Activated CD8-positive, alpha-beta memory T cell treated with anti-CD3 and anti-CD28 coated beads for 4 hours (primary cell): ENCODE data around the gene LRRC37A.
"Not testable (repeated sequence)": the region's sequence is repeated elsewhere in the genome, so short reads cannot be mapped to it uniquely, and the experiment has no call there.

ENCODE experiments used
- DNase-seq, 2 donors: peaks; one replicate each; pipeline ENCODE4 v3.0.0-alpha.2; 2020; ENCODE audit warnings: low read depth in 2 of 2

LRRC37A gene

DNA sequence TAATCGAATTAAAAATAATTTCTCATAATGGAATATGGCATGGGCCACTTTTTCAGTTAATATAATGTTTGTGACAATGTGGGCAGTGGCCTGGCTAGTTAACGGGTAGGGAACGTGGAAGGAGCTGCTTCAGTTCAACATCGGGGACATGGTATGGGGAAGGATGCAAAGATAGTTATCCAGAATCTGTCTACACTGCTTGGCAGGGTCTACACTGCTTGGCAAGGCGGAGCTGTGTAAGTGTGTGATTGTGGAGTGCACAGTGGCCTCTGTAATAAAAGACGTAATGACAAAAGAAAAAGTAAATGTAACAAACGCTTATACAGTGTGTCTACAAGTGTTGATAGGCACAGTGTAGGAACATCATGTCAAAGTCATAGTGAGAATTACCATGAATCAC lies 7.3 kb upstream of the LRRC37A start:
- DNase-seq: not testable (repeated sequence)

DNA sequence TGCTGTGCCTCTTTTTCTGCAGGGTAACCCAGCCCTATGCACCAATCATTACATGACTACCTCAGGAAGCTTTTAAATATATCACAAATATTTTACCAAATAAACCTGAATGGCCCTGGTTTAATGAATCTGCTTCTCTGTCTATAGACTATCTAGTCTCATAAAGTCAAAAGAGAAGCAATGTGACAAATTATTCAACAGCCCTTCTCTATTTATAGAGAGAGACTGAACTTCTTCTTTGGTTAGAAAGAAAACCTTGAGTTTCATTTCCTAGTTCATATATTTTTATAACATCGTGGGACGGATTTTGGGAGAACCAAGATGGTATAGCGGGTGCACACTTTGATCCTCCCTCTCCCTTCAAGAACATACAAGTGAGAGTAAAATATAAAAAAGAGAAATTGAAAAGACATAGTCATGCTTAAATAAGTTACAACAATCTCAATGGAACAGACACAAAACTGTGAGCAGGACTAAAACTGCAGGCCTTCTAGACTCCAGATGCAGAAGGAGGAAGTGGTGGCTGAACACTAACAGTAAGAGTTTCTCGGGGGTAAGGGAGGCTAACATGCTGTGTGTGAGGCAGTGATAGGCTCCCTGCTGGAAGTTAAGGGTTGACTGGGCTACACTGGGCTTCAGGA lies 3.9 kb upstream of the LRRC37A start:
- not testable (repeated sequence) for DNase-seq

DNA sequence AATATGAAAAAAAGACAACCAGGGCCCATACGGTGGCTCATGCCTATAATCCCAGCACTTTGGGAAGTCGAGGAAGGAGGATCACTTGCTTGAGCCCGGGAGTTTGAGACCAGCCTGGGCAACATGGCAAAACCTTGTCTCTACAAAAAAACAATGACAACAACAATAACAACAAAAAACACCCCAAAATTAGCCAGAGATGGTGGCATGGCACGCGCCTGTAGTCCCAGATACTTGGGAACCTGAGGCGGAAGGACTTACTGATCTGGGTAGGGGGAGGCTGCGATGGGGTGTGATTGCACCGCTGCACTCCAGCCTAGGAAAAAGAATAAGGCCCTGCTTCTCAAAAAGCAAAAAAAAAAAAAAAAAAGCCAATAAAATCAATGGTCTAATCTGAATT lies 3.3 kb upstream of the LRRC37A start:
- DNase-seq: not testable (repeated sequence)

DNA sequence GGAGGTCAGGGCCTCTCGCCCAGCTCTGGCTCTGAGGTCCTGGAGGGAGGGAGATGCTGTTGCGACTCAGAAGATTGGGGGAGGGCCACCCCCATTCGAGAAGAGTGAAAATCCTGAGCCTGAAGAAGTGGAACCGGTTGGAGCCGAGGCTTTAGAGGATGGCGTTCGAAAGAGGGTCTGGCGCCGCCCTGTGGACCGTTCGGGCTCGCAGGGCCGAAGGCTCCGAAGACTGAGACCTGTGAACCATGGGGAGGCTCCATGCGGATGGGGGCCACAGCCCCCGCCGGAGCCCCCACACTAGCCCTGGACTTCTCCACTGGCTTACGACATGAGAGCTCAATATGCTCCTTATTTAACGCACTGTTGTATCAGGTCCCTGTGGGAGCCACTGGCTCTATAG lies 46.3 kb downstream of the LRRC37A start:
- DNase-seq: not testable (repeated sequence)

DNA sequence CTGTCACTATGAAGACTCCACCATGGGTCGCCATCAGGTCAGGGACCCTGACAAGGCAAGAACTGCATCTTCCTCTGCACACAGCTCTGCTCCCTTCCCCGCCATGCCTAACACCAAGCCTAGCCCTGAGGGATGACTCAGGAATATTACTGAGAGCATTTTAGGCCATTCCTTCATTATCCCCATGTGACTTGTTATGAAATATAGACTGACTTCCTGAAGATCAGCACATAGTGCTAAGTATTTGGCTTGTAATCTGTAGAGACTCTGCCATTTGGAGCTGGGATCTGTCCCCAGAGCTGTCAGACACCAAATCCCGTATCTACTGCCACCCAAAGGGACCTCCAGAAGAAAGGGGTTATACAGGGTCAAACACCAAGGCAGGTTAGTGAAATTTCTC lies 47.2 kb downstream of the LRRC37A start:
- DNase-seq: not testable (repeated sequence)

DNA sequence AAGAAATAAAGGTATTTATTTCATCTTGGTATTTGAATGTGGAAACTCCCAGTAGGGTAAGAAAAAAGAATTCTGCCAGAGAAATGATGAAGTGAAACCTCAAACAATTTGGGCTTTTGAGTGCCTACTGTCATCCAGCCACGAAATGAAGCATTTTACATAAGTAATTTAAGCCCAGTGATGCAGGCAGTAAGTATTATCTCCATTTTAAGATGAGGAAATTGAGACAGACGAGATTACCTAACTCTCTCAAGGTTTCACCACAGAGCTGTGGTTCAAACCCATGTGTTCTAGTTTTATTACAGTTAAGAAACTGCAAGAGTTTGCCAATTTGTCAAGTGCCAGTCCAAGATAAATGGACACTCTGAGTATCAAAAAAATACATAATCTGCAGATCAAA lies 53.4 kb downstream of the LRRC37A start:
- not testable (repeated sequence) for DNase-seq

DNA sequence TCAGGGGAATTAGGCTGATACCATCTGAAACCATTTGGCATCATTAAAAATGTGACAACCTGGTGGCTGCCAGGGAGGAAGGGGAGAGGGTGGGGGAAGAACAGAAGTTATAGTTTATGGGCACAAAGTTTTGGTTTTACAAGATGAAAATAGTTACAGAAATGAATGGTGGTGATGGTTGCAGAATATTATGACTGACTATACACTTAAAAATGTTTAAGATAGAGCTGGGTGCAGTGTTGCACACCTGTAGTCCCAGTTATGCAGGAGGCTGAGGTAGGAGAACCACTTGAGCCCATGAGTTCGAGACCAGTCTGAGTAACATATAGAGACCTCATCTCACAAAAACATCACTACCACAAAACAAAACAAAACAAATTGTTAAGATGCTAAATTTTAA lies 54.1 kb downstream of the LRRC37A start:
- not testable (repeated sequence) for DNase-seq

DNA sequence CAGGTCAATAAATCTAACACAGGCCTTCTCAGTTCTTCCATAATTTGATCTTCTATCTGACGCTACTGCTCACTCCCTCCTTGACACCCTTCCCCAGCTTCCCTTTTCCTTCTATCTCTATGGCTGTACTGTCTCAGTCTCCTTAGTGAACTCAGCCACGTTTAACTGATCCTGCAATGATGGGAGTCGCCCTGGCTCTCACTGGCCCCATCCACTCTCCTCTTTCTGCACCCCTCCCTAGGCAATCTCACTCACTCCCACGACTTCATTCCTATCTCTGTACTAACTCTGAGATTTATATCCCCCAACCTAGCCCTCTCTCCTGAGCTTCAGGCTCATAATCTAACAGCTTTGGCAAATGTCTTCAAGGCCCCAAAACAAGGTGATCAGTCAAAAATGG lies 58.9 kb downstream of the LRRC37A start:
- DNase-seq: not testable (repeated sequence)

DNA sequence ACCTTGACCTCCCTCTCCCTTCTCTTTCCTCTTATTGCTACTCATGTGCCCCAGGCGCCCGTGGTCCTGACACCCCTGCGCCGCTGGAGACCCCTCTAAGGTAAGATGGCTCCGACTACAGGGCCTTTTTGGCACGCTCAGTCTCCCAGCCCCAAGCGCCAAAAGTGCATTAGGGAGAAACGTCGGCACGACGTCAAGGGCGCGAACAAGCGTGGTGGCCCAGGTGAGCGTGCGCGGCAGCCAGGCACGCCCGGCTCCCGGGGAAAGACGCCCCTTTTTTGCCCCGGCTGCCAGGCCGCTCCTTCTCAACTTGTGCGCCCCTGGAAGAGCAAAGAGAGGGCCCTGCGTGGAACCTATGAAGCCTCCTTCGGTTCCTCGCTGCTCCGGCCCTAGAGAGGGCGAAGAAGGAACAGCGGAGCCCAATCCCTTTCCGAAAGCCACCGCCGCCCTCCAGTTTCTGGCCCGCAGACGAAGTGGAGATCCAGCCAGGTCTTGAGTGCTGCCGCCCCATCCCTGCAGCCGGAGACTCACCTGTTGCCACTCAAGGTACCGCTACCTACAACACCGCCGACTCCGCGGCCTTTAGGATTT lies 66.3 kb downstream of the LRRC37A start:
- DNase-seq: not testable (repeated sequence)

DNA sequence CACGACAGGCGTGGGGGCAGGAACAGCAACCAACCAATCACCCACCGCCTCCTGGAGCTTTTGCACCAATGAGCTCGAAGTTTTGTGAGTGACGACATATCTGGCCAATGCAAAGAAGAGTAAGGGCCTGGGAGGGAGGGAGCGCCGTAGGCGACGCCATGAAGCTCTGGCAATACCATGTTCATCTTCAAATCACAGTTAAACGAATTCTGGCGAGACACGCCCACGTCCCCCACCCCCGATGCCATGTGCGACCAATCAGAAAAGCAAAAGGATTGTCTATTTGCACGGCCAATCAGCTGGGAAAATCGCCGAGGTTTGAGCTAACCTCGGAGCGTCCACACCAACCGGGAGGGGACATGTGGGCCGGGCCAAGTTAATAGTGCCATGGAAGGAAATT lies 66.8 kb downstream of the LRRC37A start, which contains the start of gene ARL17B:
Gene ARL17B (minus strand): TSS at position 12 of the 400 bp plus-strand sequence. CDS start 3,369 bp downstream, outside the sequence.
- DNase-seq: peak; percentile 25 to 92

DNA sequence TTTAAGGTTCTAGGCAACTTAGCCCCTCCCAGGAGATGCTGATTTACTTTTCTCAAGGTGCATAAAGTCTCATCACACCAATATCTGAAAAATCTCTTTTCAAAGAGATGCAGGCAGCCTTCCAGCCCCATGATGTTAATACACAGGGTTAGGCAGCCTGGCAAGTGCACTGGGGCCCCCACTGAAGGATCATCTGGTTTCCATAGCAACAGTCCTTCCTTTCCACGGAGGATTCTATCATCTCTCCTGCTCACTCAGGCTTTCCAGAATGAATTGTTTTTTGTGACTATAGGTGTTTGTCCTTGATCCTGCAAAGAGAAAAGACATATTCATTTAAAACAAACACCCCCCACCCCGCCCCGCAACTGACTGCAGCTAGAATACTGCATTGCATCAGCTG lies 72.6 kb downstream of the LRRC37A start:
- not testable (repeated sequence) for DNase-seq

DNA sequence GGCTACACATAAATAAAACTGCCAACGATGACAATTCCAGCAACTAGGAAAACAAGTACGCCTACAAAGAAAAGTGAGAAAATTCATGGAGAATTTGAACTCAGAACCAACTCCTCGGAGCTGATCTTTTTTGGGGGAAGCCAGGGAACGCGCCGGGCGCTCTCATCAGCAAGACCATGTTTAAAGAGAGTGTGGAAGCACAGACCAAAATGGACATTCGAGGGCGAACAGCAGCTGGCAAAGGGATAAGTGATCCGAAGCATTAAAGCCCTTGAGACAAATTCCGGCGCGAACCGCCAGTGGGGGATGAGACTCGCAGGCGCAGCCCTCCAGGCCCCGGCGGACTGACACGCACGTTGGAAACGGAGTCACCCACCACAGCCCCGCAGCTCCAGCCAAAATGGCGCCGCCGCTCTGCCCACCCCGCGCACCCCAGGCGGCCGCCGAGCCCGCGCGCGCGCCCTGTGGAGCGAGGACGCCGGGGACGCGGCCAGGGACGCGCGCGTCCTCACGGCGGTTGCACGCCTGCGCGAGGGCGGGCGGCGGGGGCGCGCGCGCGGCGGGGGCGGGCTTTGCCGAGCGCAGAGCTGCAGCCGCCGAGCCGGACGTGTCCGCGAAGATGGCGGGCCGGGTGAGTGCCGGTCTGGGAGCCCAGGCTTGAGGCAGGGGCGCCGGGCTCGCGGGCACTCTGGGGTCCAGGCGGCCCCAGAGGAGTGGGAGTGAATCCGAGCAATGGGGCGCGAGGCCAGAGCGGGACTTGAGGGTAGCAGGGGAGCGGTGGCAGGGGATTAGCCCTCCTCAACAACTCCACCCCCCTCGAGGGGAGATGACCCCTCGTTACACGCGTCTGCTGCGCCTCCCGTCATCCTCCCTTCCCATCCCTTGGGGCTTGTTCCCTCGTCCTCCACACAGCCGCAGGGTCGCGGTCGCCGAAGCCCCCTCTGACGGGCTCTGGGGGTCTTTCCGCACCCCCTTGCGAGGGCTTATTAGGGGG lies 77.6 kb downstream of the LRRC37A start:
- DNase-seq: not testable (repeated sequence)

DNA sequence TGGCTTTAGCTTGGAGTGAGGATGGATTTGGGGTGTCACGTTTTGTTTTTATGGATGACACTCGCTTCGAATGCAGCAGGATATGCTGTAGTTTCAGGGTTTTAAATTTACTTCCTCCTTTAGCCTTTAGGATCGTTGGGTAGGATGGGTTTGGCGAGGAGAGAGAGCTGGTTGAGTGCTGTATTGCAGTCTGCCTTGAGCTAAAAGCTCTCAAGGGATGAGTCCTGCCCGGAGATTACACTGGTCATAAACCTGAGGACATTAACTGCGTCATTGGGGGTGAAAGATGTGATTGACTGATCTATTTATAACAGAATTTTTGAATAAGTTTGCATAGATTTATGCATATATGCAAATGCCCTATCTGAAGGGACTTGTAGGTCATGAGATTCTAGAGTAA lies 78.5 kb downstream of the LRRC37A start:
- DNase-seq: not testable (repeated sequence)

DNA sequence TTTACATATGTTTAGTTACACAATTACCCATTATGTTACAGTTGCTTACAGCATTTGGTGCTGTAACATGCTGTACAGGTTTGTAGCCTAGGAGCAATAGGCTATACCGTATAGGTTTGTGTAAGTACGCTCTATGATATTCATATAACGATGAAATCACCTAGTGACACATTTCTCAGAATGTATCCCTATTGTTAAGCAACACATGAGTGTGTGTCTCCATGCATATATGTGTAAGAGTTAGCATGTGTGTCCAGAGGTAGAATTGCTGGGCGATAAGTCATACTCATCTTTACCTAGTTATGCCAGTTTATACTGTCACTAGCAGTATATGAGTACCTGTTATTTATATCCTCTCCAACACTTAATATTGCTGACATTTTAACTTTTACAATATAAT lies 88.2 kb downstream of the LRRC37A start:
- not testable (repeated sequence) for DNase-seq

DNA sequence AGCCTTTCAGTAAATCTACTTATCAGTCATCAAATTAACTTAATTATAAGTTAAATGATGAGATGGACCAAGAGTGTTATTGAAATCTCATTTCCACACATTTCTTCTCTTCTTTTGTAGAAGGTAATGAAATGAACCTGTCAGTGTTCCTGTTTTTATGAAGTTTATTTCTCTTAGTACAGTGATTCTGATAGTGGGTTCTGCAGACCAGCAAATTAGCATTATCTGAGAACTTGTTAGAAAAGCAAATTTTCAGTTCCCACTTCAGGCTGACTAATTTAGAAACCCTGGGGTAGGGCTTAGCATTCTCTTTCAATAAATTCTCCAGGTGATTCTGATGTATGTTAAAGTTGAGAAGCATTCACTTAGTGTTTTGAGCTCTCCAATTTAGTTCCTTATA lies 90.6 kb downstream of the LRRC37A start:
- not testable (repeated sequence) for DNase-seq
